Activated CD8-positive, alpha-beta memory T cell treated with anti-CD3 and anti-CD28 coated beads for 36 hours (primary cell): ENCODE measurements around the gene GEMIN2. TPM values are rescaled to one million over a fixed set of nuclear protein-coding genes. Genes with fewer than 3 reads are reported as not detected.

ENCODE experiments used
- total RNA-seq, 2 experiments: library from RNA; stranded (reverse); gene quantifications; one replicate each; pipeline ENCODE4 v1.2.3, GENCODE V29; 2021

The GEMIN2 gene
- total RNA-seq, 2 experiments from 2014 or later = 18.3 to 21.3 TPM

Other genes with a start within 250 kb of the GEMIN2 start
- 10 to 100 TPM; 37.1 to 41.1 TPM for gene SEC23A, start 11.1 kb upstream of the GEMIN2 start, total RNA-seq
- gene TRAPPC6B, start 56.0 kb downstream of the GEMIN2 start, total RNA-seq = 10 to 100 TPM; 21.2 to 23.4 TPM
- 100 to 1,000 TPM; 101 to 102 TPM for gene PNN, start 60.9 kb downstream of the GEMIN2 start, total RNA-seq
- 10 to 100 TPM; 19.2 to 19.5 TPM for gene MIA2, start 119.6 kb downstream of the GEMIN2 start, total RNA-seq